CD14-positive monocyte (primary cell): ENCODE measurements around the gene NME5. TPM values are rescaled to one million over a fixed set of nuclear protein-coding genes. Genes with fewer than 3 reads are reported as not detected.
"Not testable (repeated sequence)": the region's sequence is repeated elsewhere in the genome, so short reads cannot be mapped to it uniquely, and the experiment has no call there.

Experiments
- DNase-seq, 3 donors: peaks; one replicate each; pipeline ENCODE4 v3.0.0-alpha.2; 2011 to 2022
- H2AFZ ChIP-seq: 2 replicates; pipeline ENCODE4 v1.6.0; 2012; ENCODE audit warnings: mild to moderate bottlenecking, low read depth, low read length, inconsistent platforms; ENCODE audit not compliant: insufficient read depth, poor library complexity, severe bottlenecking
- H3K27ac ChIP-seq, 2 donors: 1 replicate in 1 of 2; 2 replicates in 1 of 2; pipeline ENCODE4 v1.5.1; 2012 to 2013; ENCODE audit warnings: low read length in 2 of 2, control low read depth in 1 of 2, inconsistent platforms in 1 of 2, low read depth in 1 of 2, mild to moderate bottlenecking in 1 of 2
- H3K27me3 ChIP-seq, 2 donors: one replicate each; pipeline versions ENCODE4 v1.6.0 to v1.6.1; 2011 to 2013; ENCODE audit warnings: low read length in 2 of 2; ENCODE audit not compliant: control insufficient read depth in 2 of 2, insufficient read depth in 2 of 2
- H3K36me3 ChIP-seq, 2 donors: replicated peaks in 1 of 2; 1 replicate in 1 of 2; 2 replicates in 1 of 2; pipeline versions ENCODE4 v1.5.1 to v1.6.1; 2012 to 2013; ENCODE audit warnings: low read length in 2 of 2, control low read depth in 1 of 2, inconsistent platforms in 1 of 2, mild to moderate bottlenecking in 1 of 2; ENCODE audit not compliant: insufficient read depth in 2 of 2, control insufficient read depth in 1 of 2
- H3K4me1 ChIP-seq, 2 donors: 1 replicate in 1 of 2; 2 replicates in 1 of 2; pipeline versions ENCODE4 v1.5.1 to v1.6.1; 2012 to 2013; ENCODE audit warnings: low read length in 2 of 2, control low read depth in 1 of 2, inconsistent platforms in 1 of 2, mild to moderate bottlenecking in 1 of 2, moderate library complexity in 1 of 2; ENCODE audit not compliant: insufficient read depth in 2 of 2, control insufficient read depth in 1 of 2
- H3K4me2 ChIP-seq: replicated peaks from 2 replicates; pipeline ENCODE3; 2012; ENCODE audit warnings: low read length, moderate library complexity, mild to moderate bottlenecking; ENCODE audit not compliant: poor library complexity, severe bottlenecking; ENCODE audit errors: extremely low read depth
- H3K4me3 ChIP-seq, 3 experiments: fragments of 200-600 bp in 1 of 3; sonication (generic) in 1 of 3; replicated peaks in 1 of 3; 1 replicate in 2 of 3; 2 replicates in 1 of 3; pipeline ENCODE4 v1.5.1; 2011 to 2013; ENCODE audit warnings: low read length in 3 of 3, mild to moderate bottlenecking in 3 of 3, control low read depth in 2 of 3, low read depth in 2 of 3, inconsistent platforms in 1 of 3, moderate library complexity in 1 of 3
- H3K79me2 ChIP-seq: 2 replicates; pipeline ENCODE4 v1.6.0; 2012; ENCODE audit warnings: mild to moderate bottlenecking, control low read depth, inconsistent platforms, low read length, moderate library complexity; ENCODE audit not compliant: insufficient read depth
- H3K9ac ChIP-seq: 2 replicates; pipeline ENCODE4 v1.6.0; 2017; ENCODE audit warnings: low read length, mild to moderate bottlenecking; ENCODE audit not compliant: insufficient read depth, poor library complexity, severe bottlenecking
- H3K9me3 ChIP-seq, 2 donors: replicated peaks in 1 of 2; 1 replicate in 1 of 2; 2 replicates in 1 of 2; pipeline versions ENCODE4 v1.5.1 to v1.6.1; 2012 to 2013; ENCODE audit warnings: low read length in 2 of 2, control low read depth in 1 of 2; ENCODE audit not compliant: control insufficient read depth in 1 of 2, insufficient read depth in 1 of 2
- H4K20me1 ChIP-seq: 2 replicates; pipeline ENCODE4 v1.6.0; 2012; ENCODE audit warnings: mild to moderate bottlenecking, low read length, control low read depth, moderate library complexity; ENCODE audit not compliant: insufficient read depth
- H3K27ac Mint-ChIP-seq, 7 donors: one replicate each; pipeline ENCODE4 v1.8.0; 2020; ENCODE audit warnings: mild to moderate bottlenecking in 7 of 7, mixed read lengths in 7 of 7, moderate library complexity in 6 of 7, inconsistent platforms in 2 of 7
- H3K27me3 Mint-ChIP-seq, 3 donors: one replicate each; pipeline ENCODE4 v1.8.0; 2021 to 2022; ENCODE audit warnings: low read depth in 3 of 3, mild to moderate bottlenecking in 3 of 3, mixed read lengths in 3 of 3, moderate library complexity in 3 of 3, inconsistent platforms in 1 of 3
- H3K36me3 Mint-ChIP-seq, 2 donors: one replicate each; pipeline ENCODE4 v1.8.0; 2020; ENCODE audit warnings: mixed read lengths in 2 of 2, inconsistent platforms in 1 of 2, mild to moderate bottlenecking in 1 of 2
- H3K4me1 Mint-ChIP-seq: one replicate; pipeline ENCODE4 v1.8.0; 2020; ENCODE audit warnings: mild to moderate bottlenecking, mixed read lengths
- H3K4me3 Mint-ChIP-seq, 2 donors: one replicate each; pipeline ENCODE4 v1.8.0; 2020; ENCODE audit warnings: mild to moderate bottlenecking in 2 of 2, mixed read lengths in 2 of 2, moderate library complexity in 1 of 2
- H3K9me3 Mint-ChIP-seq, 7 donors: one replicate each; pipeline ENCODE4 v1.8.0; 2020 to 2022; ENCODE audit warnings: mixed read lengths in 7 of 7, mild to moderate bottlenecking in 6 of 7, moderate library complexity in 6 of 7, inconsistent platforms in 2 of 7
- CTCF ChIP-seq: fragments of 200-600 bp; IDR thresholded peaks from one replicate; pipeline ENCODE4 v1.8.0; 2022; ENCODE audit warnings: antibody characterized with exemption, mild to moderate bottlenecking
- WGBS: methylation state at CpG from one replicate; pipeline ENCODE4 v1.1.5; 2013; ENCODE audit warnings: missing lambda C conversion rate; ENCODE audit not compliant: insufficient coverage; 5-methylcytosine and 5-hydroxymethylcytosine counted together
- intact Hi-C, 2 donors: fragments of 100-400 bp; cut with micrococcal nuclease; formaldehyde crosslinking; loops; one replicate each; pipeline versions ENCODE4 v1.15.0 to v1.15.1; 2023
- polyA plus RNA-seq, 3 donors: library from polyadenylated mRNA; depleted of rRNA in 1 of 3; unstranded in 2 of 3; stranded (reverse) in 1 of 3; fragments of 300-500 nt in 2 of 3; fragments of >200 nt in 1 of 3; fragmentation: Illumina TruSeq in 2 of 3; gene quantifications; 1 replicate in 2 of 3; 2 replicates in 1 of 3; pipeline ENCODE4 v1.2.3, GENCODE V29; 2012 to 2021

Gene NME5
- polyA plus RNA-seq, 3 donors: not detected

GRCh38 chr5:138149530-138149929, 10.3 kb upstream of the NME5 start:
- H3K36me3 Mint-ChIP-seq: no peaks in the 10 kb centered on the region
- TF ChIP-seq CTCF: no peak
- Histone ChIP-seq H3K79me2 (no peaks in the 10 kb centered on the region), H3K36me3 (no peaks in the 10 kb centered on the region), H4K20me1 (no peaks in the 10 kb centered on the region), H2AFZ (no peak overlapping the region), H3K27ac (no peak overlapping the region), H3K9ac (no peak overlapping the region), H3K4me2 (no peak overlapping the region), H3K27me3 (no peaks in the 10 kb centered on the region), H3K4me1 (no peaks in the 10 kb centered on the region), H3K9me3 (no peaks in the 10 kb centered on the region), H3K4me3 (no peak overlapping the region)
- H3K9me3 Mint-ChIP-seq: no peaks in the 10 kb centered on the region
- peaks cover 2% of the 10 kb centered on the region for H3K4me1 Mint-ChIP-seq
- no CpG with 5 or more reads among the region's 3 CpGs for WGBS
- H3K4me3 Mint-ChIP-seq: no peak overlapping the region
- no peak overlapping the region for H3K27ac Mint-ChIP-seq
- no peak for DNase-seq
- peaks cover 6 to 8% (median 8%) of the 10 kb centered on the region in 3 donors for H3K27me3 Mint-ChIP-seq
- intact Hi-C loops: no loop called here

- Histone ChIP-seq H3K4me3 (no peak overlapping the region), H3K4me1 (no peaks in the 10 kb centered on the region), H4K20me1 (no peaks in the 10 kb centered on the region), H2AFZ (no peak overlapping the region), H3K4me2 (no peak overlapping the region), H3K36me3 (no peaks in the 10 kb centered on the region), H3K27me3 (no peaks in the 10 kb centered on the region), H3K27ac (no peak overlapping the region), H3K9ac (no peak overlapping the region), H3K79me2 (no peaks in the 10 kb centered on the region), H3K9me3 (no peaks in the 10 kb centered on the region)
- peak in 1 of 3 donors; percentile 7 for DNase-seq
- Mint-ChIP-seq H3K36me3 (no peaks in the 10 kb centered on the region), H3K27ac (no peak overlapping the region), H3K9me3 (peaks cover 0 to 2% (median under 1%) of the 10 kb centered on the region in 7 donors), H3K27me3 (peaks cover 6 to 8% (median 8%) of the 10 kb centered on the region in 3 donors), H3K4me1 (peaks cover 2% of the 10 kb centered on the region), H3K4me3 (no peak overlapping the region)
- intact Hi-C loops: no loop called here
- no CpG with 5 or more reads among the region's 1 CpG for WGBS
- TF ChIP-seq CTCF: no peak
Measured at GRCh38 chr5:138148811-138149210, 9.6 kb upstream of the NME5 start.

GRCh38 chr5:138143578-138143977, 4.3 kb upstream of the NME5 start:
- H3K9me3 Mint-ChIP-seq, H3K27ac ChIP-seq, H4K20me1 ChIP-seq, DNase-seq, H3K4me1 Mint-ChIP-seq, H3K9me3 ChIP-seq, H3K4me3 ChIP-seq, H2AFZ ChIP-seq, intact Hi-C loops, H3K79me2 ChIP-seq, H3K4me3 Mint-ChIP-seq, H3K27ac Mint-ChIP-seq, H3K36me3 ChIP-seq, H3K9ac ChIP-seq, H3K4me2 ChIP-seq, H3K36me3 Mint-ChIP-seq: not testable (repeated sequence)
- 90% methylated on average over 4 of the region's 6 CpGs for WGBS
- peaks cover 27 to 36% (median 30%) of the 10 kb centered on the region in 3 donors for H3K27me3 Mint-ChIP-seq
- H3K27me3 ChIP-seq: peaks cover 26 to 35% of the 10 kb centered on the region in 2 donors
- peaks cover 9 to 11% of the 10 kb centered on the region in 2 donors for H3K4me1 ChIP-seq
